GM12874 (cell line): ENCODE data around the gene GPR153.

ENCODE experiments used
- TF ChIP-seq, protein P1 (sequence below): IDR thresholded peaks from 2 replicates; pipeline ENCODE4 v1.5.1; 2011; ENCODE audit warnings: low read depth, mild to moderate bottlenecking, control low read depth, low read length, moderate library complexity; ENCODE audit not compliant: insufficient read depth

GPR153 gene

DNA sequence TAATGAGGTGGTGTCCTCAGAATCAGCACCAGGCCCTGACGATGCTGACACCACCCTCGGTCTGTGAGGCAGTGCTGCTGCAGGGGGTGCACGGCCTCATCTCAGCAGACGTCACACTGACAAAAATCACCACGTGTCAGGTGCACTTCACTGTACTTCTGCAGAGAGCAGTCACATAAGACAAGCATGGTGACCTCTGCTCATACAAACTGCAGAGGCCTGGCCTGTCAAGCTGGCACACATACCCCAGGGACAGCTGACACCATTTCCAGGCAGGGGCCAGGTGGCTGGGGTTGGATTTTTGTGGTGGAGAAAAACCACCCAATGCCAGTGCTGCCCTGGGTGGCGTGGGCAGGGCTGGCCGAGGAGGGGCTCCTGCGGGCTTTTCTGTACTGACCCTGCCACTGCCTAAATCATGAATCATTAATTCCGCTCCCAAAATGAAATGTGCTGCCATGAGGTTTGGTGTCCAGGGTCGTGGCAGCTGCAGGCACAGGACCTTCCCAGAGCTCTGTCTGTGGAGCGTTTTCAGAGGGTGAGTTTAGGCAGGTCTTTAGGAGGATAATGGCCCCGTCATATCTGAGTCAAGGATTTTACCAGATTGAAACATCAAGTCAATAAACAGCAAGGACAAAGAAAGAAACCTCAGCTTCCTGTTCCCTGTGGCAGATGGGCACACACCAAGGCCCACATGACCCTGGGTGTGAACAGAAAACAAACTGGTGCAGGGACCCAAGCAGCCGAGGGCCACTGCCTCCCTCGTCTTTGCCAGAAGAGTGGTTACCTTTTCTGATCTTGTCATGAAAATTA, 33.4 kb upstream of the GPR153 start:
- TF ChIP-seq, protein P1, sequence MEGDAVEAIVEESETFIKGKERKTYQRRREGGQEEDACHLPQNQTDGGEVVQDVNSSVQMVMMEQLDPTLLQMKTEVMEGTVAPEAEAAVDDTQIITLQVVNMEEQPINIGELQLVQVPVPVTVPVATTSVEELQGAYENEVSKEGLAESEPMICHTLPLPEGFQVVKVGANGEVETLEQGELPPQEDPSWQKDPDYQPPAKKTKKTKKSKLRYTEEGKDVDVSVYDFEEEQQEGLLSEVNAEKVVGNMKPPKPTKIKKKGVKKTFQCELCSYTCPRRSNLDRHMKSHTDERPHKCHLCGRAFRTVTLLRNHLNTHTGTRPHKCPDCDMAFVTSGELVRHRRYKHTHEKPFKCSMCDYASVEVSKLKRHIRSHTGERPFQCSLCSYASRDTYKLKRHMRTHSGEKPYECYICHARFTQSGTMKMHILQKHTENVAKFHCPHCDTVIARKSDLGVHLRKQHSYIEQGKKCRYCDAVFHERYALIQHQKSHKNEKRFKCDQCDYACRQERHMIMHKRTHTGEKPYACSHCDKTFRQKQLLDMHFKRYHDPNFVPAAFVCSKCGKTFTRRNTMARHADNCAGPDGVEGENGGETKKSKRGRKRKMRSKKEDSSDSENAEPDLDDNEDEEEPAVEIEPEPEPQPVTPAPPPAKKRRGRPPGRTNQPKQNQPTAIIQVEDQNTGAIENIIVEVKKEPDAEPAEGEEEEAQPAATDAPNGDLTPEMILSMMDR: no peak

DNA sequence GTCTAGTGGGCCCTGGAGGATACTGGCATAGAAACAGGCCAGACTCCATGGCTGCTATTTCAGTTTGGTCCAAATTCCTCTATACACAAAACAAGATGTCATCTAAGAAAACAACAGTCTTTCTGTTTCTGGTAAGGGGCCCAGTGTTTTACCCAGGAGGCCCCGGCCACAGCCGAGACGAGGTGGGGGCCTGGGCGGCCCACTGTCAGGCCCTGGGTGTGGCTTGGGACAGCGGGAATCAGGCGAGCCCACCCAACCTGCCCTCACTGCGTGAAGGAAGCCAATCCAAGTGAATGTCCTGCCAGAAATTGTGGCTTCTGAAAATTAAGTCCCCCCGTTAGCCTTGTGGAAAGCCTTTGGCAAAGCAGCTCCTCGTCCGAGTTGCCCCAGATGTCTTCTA, 31.2 kb upstream of the GPR153 start:
- TF ChIP-seq, protein P1: no peak

DNA sequence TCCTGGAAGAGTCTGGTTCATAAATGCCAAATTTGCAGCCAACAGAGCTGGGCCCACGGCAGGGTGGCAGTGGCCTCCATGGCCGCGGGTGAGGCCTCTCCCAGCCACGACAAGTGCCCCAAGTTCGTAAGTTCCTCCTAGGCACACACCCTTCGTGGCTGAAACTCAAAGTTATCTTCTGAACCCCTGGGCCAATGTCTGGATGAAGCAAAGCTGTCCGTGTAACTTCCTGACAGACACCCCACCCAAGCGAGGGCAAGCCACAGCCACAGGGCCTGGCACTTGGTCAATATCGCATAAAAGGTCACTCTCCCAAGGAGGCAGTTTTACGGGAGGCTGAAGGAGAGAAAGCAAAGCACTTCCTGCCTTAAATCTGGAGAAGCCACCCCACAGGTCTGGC, 27.8 kb upstream of the GPR153 start:
- TF ChIP-seq, protein P1: no peak

DNA sequence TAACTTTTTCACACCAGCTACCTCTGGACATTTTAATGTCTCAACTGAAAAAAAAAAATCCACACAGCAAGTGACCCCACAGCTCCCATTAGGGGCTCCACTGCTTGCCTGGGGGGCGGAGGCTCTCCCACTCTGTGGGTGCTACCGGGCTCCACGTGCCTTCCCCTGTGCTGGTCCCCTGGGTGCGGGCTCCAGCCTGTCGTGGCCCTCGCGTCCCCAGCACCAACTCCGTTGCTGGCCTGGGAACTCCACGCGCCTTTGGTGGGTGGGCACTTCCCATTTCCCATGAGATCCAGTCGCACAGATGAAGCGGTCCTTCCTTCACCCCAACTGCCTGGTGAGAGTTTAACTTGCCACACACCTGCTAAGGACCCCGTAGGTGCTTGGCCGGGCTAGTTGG, 27.1 kb upstream of the GPR153 start:
- TF ChIP-seq, protein P1: no peak

DNA sequence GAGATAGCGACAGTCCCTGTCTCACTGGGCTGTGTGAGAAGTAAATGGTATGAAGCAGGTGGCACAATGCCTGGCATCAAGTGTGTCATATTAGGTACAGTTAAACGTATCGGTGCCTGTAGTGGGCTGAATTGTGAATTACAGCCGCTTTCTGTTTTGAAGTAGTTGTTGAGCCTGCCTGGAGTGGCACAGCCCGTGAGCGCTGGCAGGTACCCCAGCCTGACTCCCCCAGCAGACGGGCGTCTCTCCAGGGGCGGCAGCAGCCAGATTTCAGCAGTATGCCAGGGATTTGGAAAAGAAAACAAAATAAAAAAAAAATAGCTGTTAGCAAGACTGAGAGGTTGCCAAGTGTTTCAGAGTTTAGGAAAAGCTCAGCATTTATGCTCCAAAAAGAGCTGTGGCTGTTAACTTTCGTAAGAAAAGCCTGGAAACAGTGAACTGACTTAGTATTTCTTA, 26.6 kb upstream of the GPR153 start:
- TF ChIP-seq, protein P1: no peak

DNA sequence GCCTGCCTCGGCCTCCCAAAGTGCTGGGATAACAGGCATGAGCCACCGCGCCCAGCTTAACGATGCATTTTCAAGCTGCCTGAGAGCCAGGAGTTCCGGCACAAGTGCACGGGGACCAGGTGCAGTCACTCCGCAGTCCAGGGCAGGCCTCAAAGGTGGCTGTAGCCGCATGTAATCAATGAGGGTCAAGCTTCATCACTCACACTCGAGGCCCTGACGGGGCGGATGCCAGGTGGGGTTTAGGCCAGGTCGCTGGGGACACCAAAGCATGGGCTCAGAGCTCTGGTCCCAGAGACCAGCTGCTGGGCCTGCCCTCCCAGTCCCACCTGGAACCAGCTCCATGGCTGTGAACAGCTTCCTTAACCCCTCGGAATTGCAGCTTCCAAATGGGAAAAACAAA, 26.1 kb upstream of the GPR153 start:
- TF ChIP-seq, protein P1: no peak

DNA sequence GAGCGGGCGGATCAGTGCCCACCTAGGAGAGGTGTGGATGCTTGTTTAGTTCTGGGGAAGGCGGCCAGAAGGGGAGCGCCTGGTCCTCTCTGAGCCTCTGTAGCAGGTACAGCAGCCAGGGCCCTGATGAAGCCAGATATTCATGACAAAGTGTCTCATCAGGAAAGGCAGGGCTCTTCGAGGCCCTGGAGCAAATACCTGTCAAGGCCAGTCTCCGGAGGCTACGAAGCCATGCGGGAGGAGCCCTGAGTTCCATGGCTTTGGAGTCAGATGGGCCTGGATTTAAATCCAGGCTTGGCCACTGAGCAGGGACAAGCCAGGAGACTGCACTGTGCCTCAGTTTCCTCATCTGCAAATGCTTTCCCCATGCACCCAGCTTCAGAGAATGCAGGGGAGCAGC, 25.4 kb upstream of the GPR153 start:
- TF ChIP-seq, protein P1: no peak
